ENCODE data around the gene TAF4B. TPM values are rescaled to one million over a fixed set of nuclear protein-coding genes. Genes with fewer than 3 reads are reported as not detected.

The TAF4B gene, protein sequence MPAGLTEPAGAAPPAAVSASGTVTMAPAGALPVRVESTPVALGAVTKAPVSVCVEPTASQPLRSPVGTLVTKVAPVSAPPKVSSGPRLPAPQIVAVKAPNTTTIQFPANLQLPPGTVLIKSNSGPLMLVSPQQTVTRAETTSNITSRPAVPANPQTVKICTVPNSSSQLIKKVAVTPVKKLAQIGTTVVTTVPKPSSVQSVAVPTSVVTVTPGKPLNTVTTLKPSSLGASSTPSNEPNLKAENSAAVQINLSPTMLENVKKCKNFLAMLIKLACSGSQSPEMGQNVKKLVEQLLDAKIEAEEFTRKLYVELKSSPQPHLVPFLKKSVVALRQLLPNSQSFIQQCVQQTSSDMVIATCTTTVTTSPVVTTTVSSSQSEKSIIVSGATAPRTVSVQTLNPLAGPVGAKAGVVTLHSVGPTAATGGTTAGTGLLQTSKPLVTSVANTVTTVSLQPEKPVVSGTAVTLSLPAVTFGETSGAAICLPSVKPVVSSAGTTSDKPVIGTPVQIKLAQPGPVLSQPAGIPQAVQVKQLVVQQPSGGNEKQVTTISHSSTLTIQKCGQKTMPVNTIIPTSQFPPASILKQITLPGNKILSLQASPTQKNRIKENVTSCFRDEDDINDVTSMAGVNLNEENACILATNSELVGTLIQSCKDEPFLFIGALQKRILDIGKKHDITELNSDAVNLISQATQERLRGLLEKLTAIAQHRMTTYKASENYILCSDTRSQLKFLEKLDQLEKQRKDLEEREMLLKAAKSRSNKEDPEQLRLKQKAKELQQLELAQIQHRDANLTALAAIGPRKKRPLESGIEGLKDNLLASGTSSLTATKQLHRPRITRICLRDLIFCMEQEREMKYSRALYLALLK
- total RNA-seq, result 3.8 and 4.5 TPM in 2 replicates

DNA sequence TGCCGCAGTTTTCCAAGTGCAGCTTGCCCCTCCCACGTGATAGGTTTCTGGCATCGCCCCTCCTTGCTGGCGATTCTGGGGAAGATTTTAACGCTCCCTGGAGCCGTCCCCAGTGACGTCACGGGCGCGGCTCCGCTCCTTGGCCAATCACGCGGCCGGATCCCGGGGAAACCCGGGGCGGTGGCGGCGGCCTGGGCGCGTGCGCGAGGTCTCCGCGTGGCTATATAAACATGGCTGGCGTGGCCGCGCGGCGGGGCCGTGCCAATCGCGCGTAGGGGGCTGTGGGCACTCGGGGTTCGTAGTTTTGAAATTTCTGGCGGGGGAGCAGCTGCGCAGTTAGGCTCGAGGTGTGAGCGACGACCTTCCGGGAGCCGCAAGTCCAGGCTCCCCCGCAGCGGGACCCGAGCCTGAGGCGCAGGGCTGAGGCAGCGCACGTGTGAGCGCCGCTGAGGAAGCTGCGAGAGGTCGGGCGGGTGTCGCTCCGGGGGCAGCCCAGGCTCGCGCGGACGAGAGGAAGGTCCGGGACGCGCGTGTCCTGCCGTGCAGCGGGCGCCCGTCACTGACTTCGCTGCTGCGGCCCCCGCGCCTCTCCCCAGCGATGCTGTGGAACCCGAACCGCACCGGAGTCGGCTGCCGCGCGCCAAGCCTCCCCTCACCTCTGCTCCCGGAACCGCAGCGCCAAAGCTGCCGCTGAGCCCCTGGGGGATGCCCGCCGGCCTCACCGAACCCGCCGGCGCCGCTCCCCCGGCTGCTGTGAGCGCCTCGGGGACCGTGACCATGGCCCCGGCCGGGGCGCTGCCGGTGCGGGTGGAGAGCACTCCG is at the start of gene TAF4B:
TAF4B (plus strand) TSS at position 217 of the 822 bp plus-strand sequence; CDS start at position 706, 489 bp downstream.

Other genes starting within 250 kb of the TAF4B start
- gene SS18, start 135.8 kb upstream of the TAF4B start, total RNA-seq, result 81.4 and 100.0 TPM in 2 replicates
- not detected in 2 replicates for gene PSMA8, start 92.6 kb upstream of the TAF4B start, total RNA-seq

All from cardiac atrium fibroblast (primary cell).